DOHH2 (cell line): Measurements from ENCODE around the gene BSN.

Experiments used
- CTCF ChIP-seq: fragments of 200-600 bp; sonication (generic); IDR thresholded peaks from one replicate; pipeline ENCODE4 v1.5.1; 2014; ENCODE audit warnings: antibody characterized with exemption, mild to moderate bottlenecking, low read depth, low read length; ENCODE audit not compliant: poor library complexity, severe bottlenecking
- EZH2phosphoT487 ChIP-seq: fragments of 200-600 bp; sonication (generic); IDR thresholded peaks from 2 replicates; pipeline ENCODE4 v1.6.1; 2017; ENCODE audit warnings: borderline replicate concordance, mild to moderate bottlenecking, antibody characterized with exemption, low read length, moderate library complexity, mixed read lengths

- TF ChIP-seq CTCF (no peak), EZH2phosphoT487 (no peak)
Observed at GRCh38 chr3:49664300-49664699, 110.0 kb downstream of the BSN start.
